Activated T-cell treated with anti-CD3 and anti-CD28 coated beads for 4 hours (primary cell): ENCODE measurements around the gene AVPR1B.
"Not testable (repeated sequence)": the region's sequence is repeated elsewhere in the genome, so short reads cannot be mapped to it uniquely, and the experiment has no call there.

Experiments
- DNase-seq: peaks from one replicate; pipeline ENCODE4 v3.0.0-alpha.2; 2020

The AVPR1B gene

GRCh38 chr1:206080026-206080820, 37.0 kb downstream of the AVPR1B start:
- no peak for DNase-seq

- no peak for DNase-seq
Observed at GRCh38 chr1:206079135-206079534, 38.1 kb downstream of the AVPR1B start.

- no peak for DNase-seq
Observed at GRCh38 chr1:206075786-206076755, 41.1 kb downstream of the AVPR1B start.

GRCh38 chr1:206074839-206075238, 42.3 kb downstream of the AVPR1B start:
- no peak for DNase-seq

GRCh38 chr1:206070627-206071304, 46.4 kb downstream of the AVPR1B start:
- DNase-seq: no peak

DNA sequence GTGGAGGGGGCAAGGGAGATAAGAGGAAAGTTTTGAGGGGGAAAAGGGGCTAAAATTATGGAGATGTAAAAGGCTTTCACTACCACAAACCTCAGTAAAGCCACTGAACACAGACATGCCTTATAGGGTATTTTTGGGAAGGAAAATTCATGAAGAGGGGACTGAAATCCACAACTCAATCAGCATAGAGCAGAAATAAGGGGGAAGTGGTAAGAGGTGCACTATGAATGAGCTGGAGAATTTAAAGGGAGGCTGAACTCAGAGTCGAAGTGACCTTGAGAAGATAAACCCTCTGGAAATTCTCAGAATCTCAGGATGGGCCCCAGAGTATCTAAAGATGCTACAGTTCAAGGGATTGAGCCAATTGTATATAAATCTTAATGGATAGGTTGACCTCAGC, 48.9 kb downstream of the AVPR1B start:
- no peak for DNase-seq

- DNase-seq: no peak
Observed at GRCh38 chr1:206067486-206068227, 49.5 kb downstream of the AVPR1B start.

DNA sequence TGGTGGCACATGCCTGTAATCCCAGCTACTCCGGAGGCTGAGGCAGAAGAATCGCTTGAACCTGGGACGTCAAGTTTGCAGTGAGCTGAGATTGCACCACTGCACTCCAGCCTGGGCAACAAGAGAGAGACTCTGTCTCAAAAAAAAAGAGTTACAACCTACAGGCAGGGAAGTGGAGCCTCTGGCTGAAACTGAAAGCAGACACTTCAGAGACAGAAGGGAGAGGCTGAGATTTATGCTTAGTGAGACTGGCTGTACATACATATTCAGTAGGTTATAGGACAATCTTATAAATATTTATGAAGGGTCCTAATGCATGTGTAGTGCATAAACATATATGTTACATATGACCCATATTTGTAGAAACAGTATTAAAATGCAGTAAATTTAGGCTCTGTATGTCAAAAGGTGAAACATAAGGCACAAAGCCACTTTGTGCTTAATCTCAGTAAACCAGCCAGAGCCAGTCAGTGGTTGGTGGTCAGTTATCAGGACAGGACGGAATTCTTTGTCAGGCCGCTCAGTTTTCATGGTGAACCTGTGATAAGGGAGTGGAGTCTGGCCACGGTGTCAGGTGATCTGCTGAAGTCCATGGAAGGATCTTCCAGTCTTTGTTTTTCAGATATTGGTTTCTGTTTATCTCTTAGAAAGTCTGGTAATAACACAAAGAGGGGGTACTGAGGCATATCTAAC, 50.6 kb downstream of the AVPR1B start:
- no peak for DNase-seq

DNA sequence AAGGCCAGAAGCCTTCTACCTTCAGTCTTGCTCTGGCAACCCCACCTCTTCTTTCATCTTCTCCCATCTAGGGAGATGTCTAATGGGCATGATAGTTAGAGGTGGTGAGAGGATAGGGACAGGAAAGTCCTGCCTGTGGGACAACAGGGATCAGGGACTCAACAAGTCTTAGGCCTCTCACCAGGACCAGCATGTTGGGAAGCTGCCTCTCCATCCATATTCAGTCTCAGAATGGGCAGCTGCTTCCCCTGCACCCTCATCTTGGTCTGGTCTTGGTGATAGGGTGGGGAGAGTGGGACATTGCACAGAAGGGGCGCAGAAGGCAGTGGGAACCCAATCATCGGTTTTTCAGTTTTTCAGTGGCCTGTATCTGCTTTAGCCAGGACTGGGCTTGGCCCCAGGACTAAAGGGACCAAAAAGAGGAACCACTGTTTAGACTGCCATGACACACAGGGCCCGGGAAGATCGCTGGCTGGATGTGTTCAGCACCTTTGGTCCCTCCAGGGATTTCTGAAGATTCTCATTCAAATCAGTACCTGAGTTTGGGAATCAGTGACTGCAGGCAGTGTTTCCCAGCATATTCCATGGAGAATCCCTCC, 51.5 kb downstream of the AVPR1B start:
- no peak for DNase-seq

- DNase-seq: not testable (repeated sequence)
Observed at GRCh38 chr1:206064501-206064900, 52.7 kb downstream of the AVPR1B start.

GRCh38 chr1:206064001-206064400, 53.2 kb downstream of the AVPR1B start:
- not testable (repeated sequence) for DNase-seq

- no peak for DNase-seq
Observed at GRCh38 chr1:206062464-206062863, 54.7 kb downstream of the AVPR1B start.

- DNase-seq: no peak
Observed at GRCh38 chr1:206060844-206061243, 56.3 kb downstream of the AVPR1B start.
